Measurements from ENCODE around the gene MAB21L2.
A peak's percentile ranks its signal among the peaks of the same experiment; 100 is the strongest.

MAB21L2 gene

GRCh38 chr4:150574678-150575077 lies 7.3 kb upstream of the MAB21L2 start:
- H3K4me3 ChIP-seq (ENCODE audit: low read depth, low read length) = no peak overlapping the region
- TF ChIP-seq CTCF (IDR thresholded peaks at IDR 0.05; ENCODE audit: control insufficient read depth, extremely low read depth, insufficient read depth) = no peak
- no peak for DNase-seq (ENCODE audit: low read depth)

GRCh38 chr4:150577796-150578195 lies 4.2 kb upstream of the MAB21L2 start:
- no peak overlapping the region for H3K4me3 ChIP-seq (ENCODE audit: low read depth, low read length)
- DNase-seq (ENCODE audit: low read depth) = no peak
- TF ChIP-seq CTCF (IDR thresholded peaks at IDR 0.05; ENCODE audit: control insufficient read depth, extremely low read depth, insufficient read depth) = no peak

GRCh38 chr4:150578745-150579501 lies 3.0 kb upstream of the MAB21L2 start:
- DNase-seq (ENCODE audit: low read depth) = peak; percentile 84
- H3K4me3 ChIP-seq (ENCODE audit: low read depth, low read length) = no peak overlapping the region
- TF ChIP-seq CTCF (IDR thresholded peaks at IDR 0.05; ENCODE audit: control insufficient read depth, extremely low read depth, insufficient read depth) = no peak

- no peak for TF ChIP-seq CTCF (IDR thresholded peaks at IDR 0.05; ENCODE audit: control insufficient read depth, extremely low read depth, insufficient read depth)
- H3K4me3 ChIP-seq (ENCODE audit: low read depth, low read length) = no peak overlapping the region
- no peak for DNase-seq (ENCODE audit: low read depth)
Observed at GRCh38 chr4:150579551-150580234, 2.3 kb upstream of the MAB21L2 start.

- H3K4me3 ChIP-seq (ENCODE audit: low read depth, low read length) = no peak overlapping the region
- TF ChIP-seq CTCF (IDR thresholded peaks at IDR 0.05; ENCODE audit: control insufficient read depth, extremely low read depth, insufficient read depth) = no peak
Observed at GRCh38 chr4:150580306-150580705, 1.6 kb upstream of the MAB21L2 start.

GRCh38 chr4:150581056-150581605 lies 820 bp upstream of the MAB21L2 start:
- no peak overlapping the region for H3K4me3 ChIP-seq (ENCODE audit: low read depth, low read length)
- DNase-seq (ENCODE audit: low read depth) = no peak
- no peak for TF ChIP-seq CTCF (IDR thresholded peaks at IDR 0.05; ENCODE audit: control insufficient read depth, extremely low read depth, insufficient read depth)

More at GRCh38 chr4:150580306-150580705, 1.6 kb upstream of the MAB21L2 start:
- DNase-seq (ENCODE audit: low read depth) = no peak
